Breast epithelium (tissue), 4 donors: ENCODE results near the gene CNNM2. TPM values are rescaled to one million over a fixed set of nuclear protein-coding genes. Genes with fewer than 3 reads are reported as not detected.

Source experiments
- DNase-seq, 2 donors: peaks; one replicate each; pipeline ENCODE4 v3.0.0-alpha.2; 2019; ENCODE audit warnings: low spot score in 2 of 2
- H3K27ac ChIP-seq, 2 donors: fragments of 200-600 bp; sonication (generic) in 1 of 2; one replicate each; pipeline ENCODE4 v1.5.1; 2016 to 2019; ENCODE audit warnings: mild to moderate bottlenecking in 1 of 2
- H3K27me3 ChIP-seq, 2 donors: fragments of 200-600 bp; sonication (generic) in 1 of 2; one replicate each; pipeline versions ENCODE4 v1.5.1 to v1.6.0; 2017 to 2019; ENCODE audit warnings: control low read depth in 1 of 2, mild to moderate bottlenecking in 1 of 2
- H3K36me3 ChIP-seq: fragments of 200-600 bp; one replicate; pipeline ENCODE4 v1.5.1; 2019
- H3K4me1 ChIP-seq, 2 donors: fragments of 200-600 bp; sonication (generic); one replicate each; pipeline ENCODE4 v1.5.1; 2016 to 2019; ENCODE audit warnings: control low read depth in 1 of 2
- H3K4me3 ChIP-seq, 3 donors: fragments of 200-600 bp; sonication (generic); 1 replicate in 2 of 3; 2 replicates in 1 of 3; pipeline ENCODE4 v1.5.1; 2016 to 2019; ENCODE audit warnings: mild to moderate bottlenecking in 3 of 3, moderate library complexity in 2 of 3
- H3K9me3 ChIP-seq, 2 donors: fragments of 200-600 bp; sonication (generic) in 1 of 2; one replicate each; pipeline ENCODE4 v1.5.1; 2016 to 2019; ENCODE audit warnings: control low read depth in 1 of 2
- POLR2A ChIP-seq: fragments of 450-650 bp; IDR thresholded peaks from one replicate; pipeline ENCODE4 v1.6.1; 2016; ENCODE audit warnings: antibody characterized with exemption, mild to moderate bottlenecking, moderate library complexity
- POLR2AphosphoS5 ChIP-seq, 3 donors: sonication (generic); formaldehyde crosslinking; IDR thresholded peaks; one replicate each; pipeline ENCODE4 v1.6.1; 2017; ENCODE audit warnings: antibody characterized with exemption in 3 of 3
- intact Hi-C: fragments of 100-400 bp; cut with DNase I; formaldehyde crosslinking; loops from one replicate; pipeline ENCODE4 v1.15.1; 2023; ENCODE audit warnings: low total_unique reads
- total RNA-seq, 3 donors: library from RNA; depleted of rRNA; stranded (reverse); fragments of >200 nt; gene quantifications; one replicate each; pipeline ENCODE4 v1.1.0, GENCODE V29; 2016
- TF ChIP-seq, protein P1 (sequence below), 3 donors: fragments of 450-650 bp; IDR thresholded peaks; one replicate each; pipeline ENCODE4 v1.5.1; 2016 to 2017; ENCODE audit warnings: antibody characterized with exemption in 3 of 3, mild to moderate bottlenecking in 3 of 3, moderate library complexity in 3 of 3

Gene CNNM2
- 1 to 10 TPM; 6.4 to 7.2 (median 6.7) TPM for total RNA-seq

DNA sequence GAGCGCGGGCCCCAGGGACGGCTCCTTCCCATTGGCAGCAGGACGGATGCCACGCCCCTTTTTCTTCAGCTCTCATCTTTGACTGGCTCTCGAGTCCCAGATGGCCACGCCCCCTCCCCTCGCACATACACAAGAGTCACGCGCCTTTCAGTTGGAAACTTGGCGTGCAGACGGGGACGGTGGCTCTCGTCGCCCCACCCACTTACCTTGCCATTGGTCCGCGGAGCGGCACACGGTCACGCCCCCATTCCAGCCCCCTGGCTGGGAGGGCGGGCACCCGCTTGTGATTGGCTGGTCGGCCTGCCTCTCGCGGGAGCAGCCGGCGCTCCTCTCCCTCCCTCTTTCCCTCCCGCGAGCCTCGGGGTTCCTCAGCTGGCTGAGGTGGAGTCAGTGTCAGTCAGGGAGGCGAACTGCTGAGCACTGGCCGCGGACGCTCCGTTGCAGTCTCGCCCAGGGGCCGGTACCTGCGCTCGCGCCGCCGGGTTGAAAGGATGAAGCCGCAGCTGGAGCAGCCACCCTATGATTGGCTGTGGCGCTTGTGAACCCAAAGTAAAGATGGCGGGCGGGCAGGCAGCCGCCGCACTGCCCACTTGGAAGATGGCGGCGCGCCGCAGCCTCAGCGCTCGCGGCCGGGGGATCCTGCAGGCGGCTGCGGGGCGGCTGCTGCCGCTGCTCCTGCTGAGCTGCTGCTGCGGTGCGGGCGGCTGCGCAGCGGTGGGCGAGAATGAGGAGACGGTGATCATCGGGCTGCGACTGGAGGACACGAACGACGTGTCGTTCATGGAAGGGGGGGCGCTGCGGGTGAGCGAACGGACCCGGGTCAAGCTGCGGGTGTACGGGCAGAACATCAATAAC lies at the start of gene CNNM2:
Gene CNNM2 (plus strand): TSS at position 333 of the 855 bp plus-strand sequence. CDS start 187 bp downstream, at position 520.
- TF ChIP-seq, protein P1, sequence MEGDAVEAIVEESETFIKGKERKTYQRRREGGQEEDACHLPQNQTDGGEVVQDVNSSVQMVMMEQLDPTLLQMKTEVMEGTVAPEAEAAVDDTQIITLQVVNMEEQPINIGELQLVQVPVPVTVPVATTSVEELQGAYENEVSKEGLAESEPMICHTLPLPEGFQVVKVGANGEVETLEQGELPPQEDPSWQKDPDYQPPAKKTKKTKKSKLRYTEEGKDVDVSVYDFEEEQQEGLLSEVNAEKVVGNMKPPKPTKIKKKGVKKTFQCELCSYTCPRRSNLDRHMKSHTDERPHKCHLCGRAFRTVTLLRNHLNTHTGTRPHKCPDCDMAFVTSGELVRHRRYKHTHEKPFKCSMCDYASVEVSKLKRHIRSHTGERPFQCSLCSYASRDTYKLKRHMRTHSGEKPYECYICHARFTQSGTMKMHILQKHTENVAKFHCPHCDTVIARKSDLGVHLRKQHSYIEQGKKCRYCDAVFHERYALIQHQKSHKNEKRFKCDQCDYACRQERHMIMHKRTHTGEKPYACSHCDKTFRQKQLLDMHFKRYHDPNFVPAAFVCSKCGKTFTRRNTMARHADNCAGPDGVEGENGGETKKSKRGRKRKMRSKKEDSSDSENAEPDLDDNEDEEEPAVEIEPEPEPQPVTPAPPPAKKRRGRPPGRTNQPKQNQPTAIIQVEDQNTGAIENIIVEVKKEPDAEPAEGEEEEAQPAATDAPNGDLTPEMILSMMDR (IDR thresholded peaks at IDR 0.05): no peak
- peak; percentile 16 for TF ChIP-seq POLR2A
- peak in 2 of 3 donors; percentile 68 to 72 for TF ChIP-seq POLR2AphosphoS5 (IDR thresholded peaks at IDR 0.05)
- Histone ChIP-seq H3K9me3 (no peaks in the 10 kb centered on the region), H3K4me1 (peaks cover 0 to 19% of the 10 kb centered on the region in 2 donors), H3K27ac (peak within 1 kb of the TSS; percentile 91), H3K4me3 (peak within 1 kb of the TSS; percentile 74 to 96 (median 95)), H3K36me3 (no peaks in the 10 kb centered on the region), H3K27me3 (no peaks in the 10 kb centered on the region)
- peak; percentile 99 to 100 for DNase-seq
- intact Hi-C loops: loop anchor here (10.0 kb wide), 2 partner anchors 327 to 417 kb away; partner anchors contain the start of gene RPEL1

DNA sequence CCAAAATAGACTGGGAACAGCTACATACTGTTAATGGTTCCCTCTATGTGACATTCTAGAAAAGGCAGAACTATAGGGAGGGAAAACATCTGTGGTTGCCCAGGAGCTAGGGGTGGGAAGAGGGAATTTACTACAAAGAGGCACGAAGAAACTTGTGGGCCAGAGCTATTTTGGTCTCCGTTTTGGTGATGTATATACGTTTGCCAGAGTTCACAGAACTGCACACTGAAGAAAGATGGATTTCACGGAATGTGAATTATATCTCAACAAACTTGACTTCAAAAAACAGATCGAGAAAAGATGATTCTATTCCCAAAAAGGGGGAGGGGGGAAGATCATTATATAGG lies 49.2 kb upstream of the CNNM2 start:
- TF ChIP-seq POLR2A (no peak), POLR2AphosphoS5 (IDR thresholded peaks at IDR 0.05) (no peak)
- TF ChIP-seq, protein P1 (IDR thresholded peaks at IDR 0.05): no peak

DNA sequence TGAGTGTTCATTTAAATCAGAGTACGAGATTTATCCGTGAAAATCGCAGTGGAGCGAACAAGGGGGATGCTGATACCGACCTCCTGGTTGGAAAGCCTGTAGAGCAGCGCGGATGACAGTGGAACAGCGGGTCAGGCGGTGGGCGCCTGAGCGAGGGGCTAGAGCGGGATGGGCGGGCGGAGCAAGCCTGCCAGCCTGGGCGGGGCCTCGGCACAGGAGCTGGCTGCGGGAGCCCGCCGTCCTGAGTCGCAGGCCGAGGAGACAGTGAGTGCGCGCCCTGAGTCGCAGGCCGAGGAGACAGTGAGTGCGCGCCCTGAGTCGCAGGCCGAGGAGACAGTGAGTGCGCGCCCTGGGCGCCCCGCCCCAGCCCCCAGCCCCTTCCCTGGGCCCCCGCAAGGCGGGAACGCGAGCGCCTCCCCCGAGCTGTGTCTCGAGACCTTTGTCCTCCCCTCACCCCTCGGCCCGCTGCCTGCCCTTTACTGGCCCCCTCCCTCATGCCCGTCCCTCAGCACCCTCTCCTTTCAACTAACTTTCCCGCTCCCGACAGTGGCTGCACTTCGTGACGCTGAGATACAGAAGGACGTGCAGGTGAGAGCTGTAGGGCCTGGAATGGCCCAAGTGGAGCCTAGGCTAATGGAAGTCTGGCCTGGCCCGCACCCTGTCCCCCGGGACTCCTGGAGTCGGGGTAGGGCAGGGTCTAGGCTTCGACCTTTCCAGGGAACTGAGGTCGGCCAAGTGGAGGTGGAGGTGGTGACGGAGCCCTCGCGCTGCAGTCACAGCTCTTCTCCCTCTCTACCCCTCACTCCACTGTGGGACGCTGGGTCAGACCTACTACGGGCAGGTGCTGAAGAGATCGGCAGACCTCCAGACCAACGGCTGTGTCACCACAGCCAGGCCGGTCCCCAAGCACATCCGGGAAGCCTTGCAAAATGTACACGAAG lies 48.6 kb upstream of the CNNM2 start, which contains the start of gene AS3MT:
Gene AS3MT (plus strand): TSS at position 213 of the 941 bp plus-strand sequence. CDS start 123 bp downstream, at position 336.
- TF ChIP-seq, protein P1 (IDR thresholded peaks at IDR 0.05): no peak
- TF ChIP-seq POLR2AphosphoS5 (IDR thresholded peaks at IDR 0.05) (peak in 1 of 3 donors; percentile 15), POLR2A (no peak)
- intact Hi-C loops: no loop called here
- Histone ChIP-seq H3K27ac (peak within 1 kb of the TSS; percentile 65 to 72), H3K9me3 (no peaks in the 10 kb centered on the region), H3K4me3 (peak within 1 kb of the TSS; percentile 46 to 74 (median 63)), H3K4me1 (no peaks in the 10 kb centered on the region), H3K36me3 (no peaks in the 10 kb centered on the region), H3K27me3 (no peaks in the 10 kb centered on the region)
- peak in 1 of 2 donors; percentile 54 for DNase-seq

More for the DNA sequence above, 49.2 kb upstream of the CNNM2 start:
- peak overlapping the region in 1 of 2 donors; percentile 65 for H3K27ac ChIP-seq
- intact Hi-C loops: no loop called here
- no peaks in the 10 kb centered on the region for H3K27me3 ChIP-seq
- H3K4me3 ChIP-seq: peak overlapping the region; percentile 46 to 74 (median 63)
- H3K4me1 ChIP-seq: no peaks in the 10 kb centered on the region
- no peak for DNase-seq
- H3K36me3 ChIP-seq: no peaks in the 10 kb centered on the region
- no peaks in the 10 kb centered on the region for H3K9me3 ChIP-seq

DNA sequence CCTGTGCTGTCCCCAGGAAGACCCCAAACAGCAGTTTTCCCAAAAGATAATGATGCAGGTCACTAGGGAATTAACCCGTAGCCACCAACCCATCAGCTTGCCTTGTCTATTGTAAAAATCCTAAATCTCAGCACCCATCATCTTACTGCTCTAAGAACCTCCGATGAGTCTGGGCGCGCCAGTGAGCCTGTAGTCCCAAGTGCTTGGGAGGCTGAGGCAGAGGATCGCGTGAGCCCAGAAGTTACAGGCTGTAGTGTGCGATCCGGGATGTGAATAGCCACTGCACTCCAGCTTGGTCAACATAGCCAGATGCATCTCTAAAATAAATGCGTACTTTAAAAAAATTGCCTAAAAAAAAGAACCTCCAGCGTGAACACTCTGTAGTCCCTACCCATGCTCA lies 47.9 kb upstream of the CNNM2 start:
- no peaks in the 10 kb centered on the region for H3K4me1 ChIP-seq
- H3K27ac ChIP-seq: no peak overlapping the region
- peak overlapping the region; percentile 46 to 74 (median 63) for H3K4me3 ChIP-seq
- no peaks in the 10 kb centered on the region for H3K27me3 ChIP-seq
- H3K9me3 ChIP-seq: no peaks in the 10 kb centered on the region
- intact Hi-C loops: no loop called here
- TF ChIP-seq, protein P1 (IDR thresholded peaks at IDR 0.05): no peak
- TF ChIP-seq POLR2AphosphoS5 (IDR thresholded peaks at IDR 0.05) (no peak), POLR2A (no peak)
- DNase-seq: no peak
- no peaks in the 10 kb centered on the region for H3K36me3 ChIP-seq
